Upper lobe of left lung (tissue), 4 donors: ENCODE data around the gene AMIGO1.

Source experiments
- CTCF ChIP-seq, 6 experiments: fragments of 450-650 bp in 4 of 6; fragments of 200-600 bp in 2 of 6; sonication (generic) in 2 of 6; IDR thresholded peaks; one replicate each; pipeline ENCODE4 v1.5.1; 2016 to 2019; ENCODE audit warnings: antibody characterized with exemption in 6 of 6
- POLR2A ChIP-seq, 4 donors: fragments of 450-650 bp; IDR thresholded peaks; one replicate each; pipeline ENCODE4 v1.5.1; 2016 to 2017; ENCODE audit warnings: antibody characterized with exemption in 4 of 4, mild to moderate bottlenecking in 2 of 4
- POLR2AphosphoS5 ChIP-seq, 2 donors: sonication (generic); formaldehyde crosslinking; IDR thresholded peaks; one replicate each; pipeline ENCODE4 v1.5.1; 2017; ENCODE audit warnings: antibody characterized with exemption in 2 of 2

- TF ChIP-seq POLR2A (IDR thresholded peaks at IDR 0.05), result no peak
- no peak for TF ChIP-seq POLR2AphosphoS5 (IDR thresholded peaks at IDR 0.05)
- no peak for TF ChIP-seq CTCF (IDR thresholded peaks at IDR 0.05)
These were observed 27.9 kb downstream of the AMIGO1 start for GRCh38 chr1:109481646-109482045.
